Heart right ventricle (tissue), 16 donors: Measurements from ENCODE around the gene CEP104. TPM values are rescaled to one million over a fixed set of nuclear protein-coding genes. Genes with fewer than 3 reads are reported as not detected.
A peak's percentile ranks its signal among the peaks of the same experiment; 100 is the strongest.

Experiments used
- ATAC-seq, 8 donors: fragments of 200-7000 bp; cut with Tn5 transposase; one replicate each; pipeline ENCODE4 v1.9.1; 2020; ENCODE audit warnings: mild to moderate bottlenecking in 8 of 8, moderate library complexity in 8 of 8, moderate number of reproducible peaks in 1 of 8
- DNase-seq, 2 donors: peaks; one replicate each; pipeline ENCODE4 v3.0.0-alpha.2; 2020
- H3K27ac ChIP-seq, 10 donors: fragments of 200-600 bp; sonication (generic) in 2 of 10; one replicate each; pipeline versions ENCODE4 v1.5.0 to v1.8.0; 2020 to 2022; ENCODE audit warnings: mild to moderate bottlenecking in 3 of 10
- H3K27me3 ChIP-seq, 7 donors: fragments of 200-600 bp; one replicate each; pipeline ENCODE4 v1.8.0; 2021 to 2022; ENCODE audit warnings: mild to moderate bottlenecking in 2 of 7
- H3K36me3 ChIP-seq, 9 donors: fragments of 200-600 bp; sonication (generic) in 1 of 9; one replicate each; pipeline versions ENCODE4 v1.5.0 to v1.8.0; 2020 to 2022; ENCODE audit warnings: mild to moderate bottlenecking in 2 of 9
- H3K4me1 ChIP-seq, 9 donors: fragments of 200-600 bp; sonication (generic) in 1 of 9; one replicate each; pipeline versions ENCODE4 v1.5.0 to v1.8.0; 2020 to 2022; ENCODE audit warnings: mild to moderate bottlenecking in 4 of 9
- H3K4me3 ChIP-seq, 10 donors: fragments of 200-600 bp; sonication (generic) in 2 of 10; one replicate each; pipeline versions ENCODE4 v1.5.0 to v1.8.0; 2020 to 2022; ENCODE audit warnings: mild to moderate bottlenecking in 7 of 10, moderate library complexity in 2 of 10
- H3K9me3 ChIP-seq, 11 donors: fragments of 200-600 bp in 10 of 11; sonication (generic) in 2 of 11; one replicate each; pipeline versions ENCODE4 v1.5.0 to v1.8.0; 2013 to 2022; ENCODE audit warnings: mild to moderate bottlenecking in 2 of 11, control low read depth in 1 of 11, moderate library complexity in 1 of 11
- WGBS, 2 donors: extraction: QIAGEN DNeasy Blood & Tissue Kit; methylation state at CpG; one replicate each; pipeline ENCODE4 v1.1.7; 2013; ENCODE audit warnings: inconsistent platforms in 1 of 2; 5-methylcytosine and 5-hydroxymethylcytosine counted together
- intact Hi-C, 10 donors: fragments of 100-400 bp; cut with DNase I; formaldehyde crosslinking; loops; one replicate each; pipeline versions ENCODE4 v1.11.1 to v1.14.2; 2022
- polyA plus RNA-seq, 2 donors: library from polyadenylated mRNA; stranded (reverse); fragments of 200-250 nt; gene quantifications; one replicate each; pipeline ENCODE4 v1.2.3, GENCODE V29; 2013
- total RNA-seq, 10 donors: library from RNA; stranded (reverse); fragmentation: NEBNext Ultra II Directional in 3 of 10; extraction: Animal tissue kit (Norgen Biotek cat#: 25700) in 3 of 10; gene quantifications; one replicate each; pipeline versions ENCODE4 v1.2.1 to v1.2.4, GENCODE V29; 2021 to 2023
- TF ChIP-seq, protein P1 (sequence below), 9 donors: fragments of 200-600 bp; sonication (generic) in 2 of 9; IDR thresholded peaks; one replicate each; pipeline versions ENCODE4 v1.5.0 to v1.8.0; 2021 to 2022; ENCODE audit warnings: antibody characterized with exemption in 9 of 9, mild to moderate bottlenecking in 5 of 9, moderate library complexity in 1 of 9
- donor health status: Arrhythmogenic right ventricular cardiomyopathy.
- donor health status: ischemic (EF 13 %, LVEDD 7.1; RV severe dilation, severe dysfunction).
- donor health status: healthy with polysubstance abuse.
- donor health status: DM: no; HTN: yes; CAD: no.
- donor health status: DM: no; HTN: no; CAD: no.
- donor health status: ischemic (EF 25% LVEDD 6.9; RV normal size, moderate dysfunction).
- donor health status: ischemic (EF 25% LVEDD 5.7; RV mildly dilated, moderate dysfunction).
- donor health status: healthy.
- donor health status: DM: yes; HTN: yes; CAD: no.
- donor health status: Ischemic cardiomyopathy.
- donor health status: ischemic (EF 35%, LVEDD 5.7; RV mildly dilated, moderate dysfunction).
- donor health status: nonischemic (EF 11% LVEDD 7.7; RV severe dilation, severe dysfunction).
- donor health status: DM: yes; HTN: yes; CAD: no.
- donor health status: PGD.
- donor health status: ischemic (EF 29% LVEDD 5.4; RV normal size, mild dysfunction).
- donor health status: nonischemic (EF 23%, LVEDD 6.1; RV moderate dilation, normal function).

Gene CEP104
- total and polyA plus RNA-seq, 12 donors: 4.9 to 42.9 (median 27.2) TPM

DNA sequence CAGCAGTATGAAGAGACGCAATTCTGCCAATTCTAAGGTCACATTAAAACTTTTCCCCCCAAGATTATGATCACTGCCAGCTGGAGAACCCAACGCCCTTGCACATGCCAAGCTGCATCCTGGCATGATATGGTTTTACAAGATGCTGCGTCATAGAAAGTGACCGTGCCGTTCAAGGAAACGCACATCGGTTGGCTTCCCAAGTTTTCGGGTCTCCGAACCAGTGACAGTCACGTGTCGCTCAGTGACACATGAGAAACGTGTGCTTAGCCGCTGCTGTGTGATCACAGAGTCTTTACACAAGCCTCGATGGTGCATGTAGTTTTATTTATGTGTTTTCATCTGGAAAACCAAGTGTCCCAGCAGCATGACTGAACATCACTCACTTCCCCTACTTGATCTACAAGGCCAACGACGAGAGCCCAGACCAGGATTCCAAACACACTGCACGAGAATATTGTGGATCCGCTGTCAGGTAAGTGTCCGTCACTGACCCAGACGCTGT, 77.0 kb downstream of the CEP104 start:
- Histone ChIP-seq H3K4me3 (no peak overlapping the region), H3K36me3 (peaks cover 0 to 75% (median 51%) of the 10 kb centered on the region in 9 donors), H3K4me1 (peaks cover 7 to 23% (median 12%) of the 10 kb centered on the region in 9 donors), H3K27ac (no peak overlapping the region), H3K9me3 (no peaks in the 10 kb centered on the region), H3K27me3 (no peaks in the 10 kb centered on the region)
- DNase-seq (no peak), ATAC-seq (no peak)
- TF ChIP-seq, protein P1, sequence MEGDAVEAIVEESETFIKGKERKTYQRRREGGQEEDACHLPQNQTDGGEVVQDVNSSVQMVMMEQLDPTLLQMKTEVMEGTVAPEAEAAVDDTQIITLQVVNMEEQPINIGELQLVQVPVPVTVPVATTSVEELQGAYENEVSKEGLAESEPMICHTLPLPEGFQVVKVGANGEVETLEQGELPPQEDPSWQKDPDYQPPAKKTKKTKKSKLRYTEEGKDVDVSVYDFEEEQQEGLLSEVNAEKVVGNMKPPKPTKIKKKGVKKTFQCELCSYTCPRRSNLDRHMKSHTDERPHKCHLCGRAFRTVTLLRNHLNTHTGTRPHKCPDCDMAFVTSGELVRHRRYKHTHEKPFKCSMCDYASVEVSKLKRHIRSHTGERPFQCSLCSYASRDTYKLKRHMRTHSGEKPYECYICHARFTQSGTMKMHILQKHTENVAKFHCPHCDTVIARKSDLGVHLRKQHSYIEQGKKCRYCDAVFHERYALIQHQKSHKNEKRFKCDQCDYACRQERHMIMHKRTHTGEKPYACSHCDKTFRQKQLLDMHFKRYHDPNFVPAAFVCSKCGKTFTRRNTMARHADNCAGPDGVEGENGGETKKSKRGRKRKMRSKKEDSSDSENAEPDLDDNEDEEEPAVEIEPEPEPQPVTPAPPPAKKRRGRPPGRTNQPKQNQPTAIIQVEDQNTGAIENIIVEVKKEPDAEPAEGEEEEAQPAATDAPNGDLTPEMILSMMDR (IDR thresholded peaks at IDR 0.05): no peak
- WGBS, 2 donors: 95% methylated on average over 20 of the region's 20 CpGs
- intact Hi-C loops: no loop called here

DNA sequence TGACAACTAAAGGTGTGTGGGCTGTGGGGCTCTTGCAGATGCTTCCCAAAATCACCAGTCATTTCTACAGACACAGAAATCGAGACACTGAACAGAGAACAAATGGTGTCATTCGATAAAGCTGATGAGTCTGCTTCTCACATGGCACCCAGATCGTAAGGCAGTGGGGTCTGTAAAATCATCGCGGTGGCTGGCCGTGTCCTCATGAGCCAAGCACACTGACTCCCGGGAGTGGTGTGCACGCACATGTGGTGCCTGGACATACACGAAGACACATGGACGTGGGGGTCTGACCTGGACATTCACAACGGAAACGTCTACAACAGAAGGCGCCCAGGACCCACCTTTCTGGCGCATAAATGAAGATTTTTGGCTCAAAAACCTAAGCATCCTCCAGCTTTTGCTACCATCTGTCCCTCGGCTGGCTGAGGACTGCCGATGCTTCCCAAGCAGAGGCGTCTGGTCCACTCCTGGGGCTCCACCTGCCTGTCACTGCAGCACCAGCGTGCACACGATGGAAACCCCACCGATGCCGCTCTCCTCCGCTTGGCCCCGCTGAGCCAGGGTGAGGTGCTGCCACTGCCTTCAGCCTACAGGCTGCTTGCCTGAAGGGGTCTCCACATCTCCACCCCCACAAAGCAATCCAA, 77.6 kb downstream of the CEP104 start:
- peaks cover 8 to 29% (median 18%) of the 10 kb centered on the region in 9 donors for H3K4me1 ChIP-seq
- TF ChIP-seq, protein P1 (IDR thresholded peaks at IDR 0.05): no peak
- DNase-seq (no peak), ATAC-seq (no peak)
- H3K9me3 ChIP-seq: no peaks in the 10 kb centered on the region
- peaks cover 0 to 69% (median 47%) of the 10 kb centered on the region in 9 donors for H3K36me3 ChIP-seq
- intact Hi-C loops: no loop called here
- H3K27me3 ChIP-seq: no peaks in the 10 kb centered on the region
- no peak overlapping the region for H3K4me3 ChIP-seq
- no peak overlapping the region for H3K27ac ChIP-seq
- 90 to 92% methylated on average over 23 of the region's 23 CpGs for WGBS, 2 donors

DNA sequence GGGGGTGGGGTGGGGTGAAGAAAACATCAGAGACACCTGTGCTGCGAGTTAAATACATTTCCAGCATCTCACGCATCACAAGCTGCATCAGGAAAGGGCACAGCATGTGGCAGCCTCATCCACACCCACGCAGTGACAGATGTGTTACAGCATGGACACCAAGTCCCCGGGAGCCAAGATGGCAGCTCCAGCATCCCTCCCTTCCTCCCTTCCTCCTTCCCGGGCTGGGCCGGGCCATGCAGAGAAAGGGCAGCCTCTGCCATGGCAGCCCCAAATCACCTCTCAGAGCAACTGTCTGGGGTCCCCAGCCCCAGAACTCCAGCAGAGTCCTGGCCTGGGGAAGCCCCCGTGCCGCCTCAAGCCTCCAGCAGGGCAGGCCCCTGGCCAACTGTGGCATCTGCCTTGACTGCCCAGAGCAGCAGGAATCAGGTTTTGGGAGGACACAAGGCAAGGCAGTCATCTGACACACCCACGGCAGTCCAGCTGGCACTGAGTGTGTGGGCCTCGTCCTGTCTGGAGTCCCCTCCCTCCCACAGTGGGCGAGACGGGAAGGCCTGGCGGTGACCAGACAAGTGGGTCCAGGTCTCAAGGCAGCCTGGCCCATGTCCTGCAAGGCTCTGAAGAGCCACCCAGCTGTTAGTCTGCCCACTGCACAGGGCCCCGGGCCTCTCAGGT, 78.3 kb downstream of the CEP104 start:
- Histone ChIP-seq H3K27me3 (no peaks in the 10 kb centered on the region), H3K9me3 (no peaks in the 10 kb centered on the region), H3K4me1 (peaks cover 8 to 35% (median 20%) of the 10 kb centered on the region in 9 donors), H3K27ac (no peak overlapping the region), H3K36me3 (peaks cover 0 to 63% (median 40%) of the 10 kb centered on the region in 9 donors), H3K4me3 (no peak overlapping the region)
- 72 to 74% methylated on average over 14 of the region's 14 CpGs for WGBS, 2 donors
- intact Hi-C loops: no loop called here
- DNase-seq: peak in 1 of 2 donors; percentile 2
- TF ChIP-seq, protein P1 (IDR thresholded peaks at IDR 0.05): no peak
- ATAC-seq: peak in 2 of 8 donors; percentile 13 to 31

DNA sequence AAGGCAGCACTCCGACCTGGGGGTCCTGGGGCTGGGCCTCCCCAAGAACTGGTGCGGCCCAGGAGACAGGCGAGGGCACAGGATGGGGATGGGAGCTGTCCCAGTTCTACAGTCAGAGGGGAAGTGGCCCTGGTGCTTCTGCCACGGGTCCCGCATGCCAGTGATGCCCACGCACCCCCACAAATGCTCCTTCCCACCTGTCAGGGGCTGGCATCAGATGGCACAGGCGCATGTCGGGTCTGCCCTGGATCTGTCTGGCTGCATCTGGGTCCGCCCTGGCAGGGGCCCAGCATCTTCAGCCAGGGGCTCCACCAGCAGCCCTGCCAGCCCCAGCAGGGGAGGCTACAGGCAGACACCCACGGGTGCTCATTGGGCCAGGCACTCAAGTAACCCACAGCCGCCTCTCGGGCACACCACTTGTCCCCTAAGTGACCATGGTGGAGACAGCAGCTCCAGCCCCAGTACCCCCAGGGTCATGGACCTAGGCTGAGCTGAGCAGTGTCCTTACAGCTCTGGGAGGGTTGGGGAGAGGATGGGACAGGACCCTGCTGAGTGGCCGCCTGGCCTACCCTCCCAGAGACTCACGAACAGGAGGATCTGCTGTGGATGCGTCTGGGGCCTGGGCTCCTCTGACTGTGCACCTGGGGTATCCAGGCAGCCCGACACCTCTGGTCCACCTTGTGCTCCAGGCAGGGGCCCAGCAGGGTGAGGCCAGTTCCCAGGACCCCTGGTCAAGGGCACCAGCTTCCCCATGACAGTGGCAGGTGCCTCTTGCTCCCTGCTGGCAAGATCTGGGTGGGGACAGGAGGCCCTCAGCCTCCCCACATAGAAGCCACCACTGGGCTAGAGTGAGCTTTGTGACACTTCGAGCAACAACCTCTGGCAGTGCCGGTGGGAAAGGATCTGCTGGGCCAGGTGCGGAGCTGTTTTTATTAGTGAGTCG, 79.1 kb downstream of the CEP104 start:
- H3K9me3 ChIP-seq: no peaks in the 10 kb centered on the region
- no peak overlapping the region for H3K4me3 ChIP-seq
- H3K4me1 ChIP-seq: peaks cover 11 to 43% (median 25%) of the 10 kb centered on the region in 9 donors
- H3K27ac ChIP-seq: no peak overlapping the region
- H3K27me3 ChIP-seq: peaks cover 0 to 2% (median 0%) of the 10 kb centered on the region in 7 donors
- intact Hi-C loops: no loop called here
- no peak for ATAC-seq
- peak in 1 of 2 donors; percentile 15 for DNase-seq
- TF ChIP-seq, protein P1 (IDR thresholded peaks at IDR 0.05): no peak
- 90 to 92% methylated on average over 18 to 20 of the region's 20 CpGs for WGBS, 2 donors
- peaks cover 0 to 55% (median 37%) of the 10 kb centered on the region in 9 donors for H3K36me3 ChIP-seq
